ENCODE measurements around the gene FBH1.
"Not testable (repeated sequence)": the region's sequence is repeated elsewhere in the genome, so short reads cannot be mapped to it uniquely, and the experiment has no call there.

The FBH1 gene

DNA sequence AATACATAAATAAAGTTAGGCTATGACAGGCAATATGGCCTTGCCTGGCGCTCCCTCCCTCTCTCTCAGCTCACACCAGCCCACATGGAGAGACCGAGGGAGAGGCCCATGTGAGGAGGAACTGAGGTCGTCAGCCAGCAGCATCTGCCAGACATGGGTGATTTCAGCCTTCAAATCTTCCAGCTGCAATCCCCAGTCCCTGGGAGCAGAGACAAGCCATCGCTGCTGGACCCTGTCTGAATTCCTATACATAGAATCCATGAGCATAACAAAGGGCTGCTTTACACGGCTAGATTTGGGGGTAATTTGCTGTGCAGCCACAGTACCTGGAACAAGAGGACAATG is 35.9 kb upstream of the FBH1 start:
- no peak for DNase-seq (ENCODE audit: low read depth)
- TF ChIP-seq, protein P1, sequence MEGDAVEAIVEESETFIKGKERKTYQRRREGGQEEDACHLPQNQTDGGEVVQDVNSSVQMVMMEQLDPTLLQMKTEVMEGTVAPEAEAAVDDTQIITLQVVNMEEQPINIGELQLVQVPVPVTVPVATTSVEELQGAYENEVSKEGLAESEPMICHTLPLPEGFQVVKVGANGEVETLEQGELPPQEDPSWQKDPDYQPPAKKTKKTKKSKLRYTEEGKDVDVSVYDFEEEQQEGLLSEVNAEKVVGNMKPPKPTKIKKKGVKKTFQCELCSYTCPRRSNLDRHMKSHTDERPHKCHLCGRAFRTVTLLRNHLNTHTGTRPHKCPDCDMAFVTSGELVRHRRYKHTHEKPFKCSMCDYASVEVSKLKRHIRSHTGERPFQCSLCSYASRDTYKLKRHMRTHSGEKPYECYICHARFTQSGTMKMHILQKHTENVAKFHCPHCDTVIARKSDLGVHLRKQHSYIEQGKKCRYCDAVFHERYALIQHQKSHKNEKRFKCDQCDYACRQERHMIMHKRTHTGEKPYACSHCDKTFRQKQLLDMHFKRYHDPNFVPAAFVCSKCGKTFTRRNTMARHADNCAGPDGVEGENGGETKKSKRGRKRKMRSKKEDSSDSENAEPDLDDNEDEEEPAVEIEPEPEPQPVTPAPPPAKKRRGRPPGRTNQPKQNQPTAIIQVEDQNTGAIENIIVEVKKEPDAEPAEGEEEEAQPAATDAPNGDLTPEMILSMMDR (conservative IDR thresholded peaks at IDR 0.05; ENCODE audit: low read depth, low read length): no peak
- no peak overlapping the region for H3K4me3 ChIP-seq (ENCODE audit: low read length)

DNA sequence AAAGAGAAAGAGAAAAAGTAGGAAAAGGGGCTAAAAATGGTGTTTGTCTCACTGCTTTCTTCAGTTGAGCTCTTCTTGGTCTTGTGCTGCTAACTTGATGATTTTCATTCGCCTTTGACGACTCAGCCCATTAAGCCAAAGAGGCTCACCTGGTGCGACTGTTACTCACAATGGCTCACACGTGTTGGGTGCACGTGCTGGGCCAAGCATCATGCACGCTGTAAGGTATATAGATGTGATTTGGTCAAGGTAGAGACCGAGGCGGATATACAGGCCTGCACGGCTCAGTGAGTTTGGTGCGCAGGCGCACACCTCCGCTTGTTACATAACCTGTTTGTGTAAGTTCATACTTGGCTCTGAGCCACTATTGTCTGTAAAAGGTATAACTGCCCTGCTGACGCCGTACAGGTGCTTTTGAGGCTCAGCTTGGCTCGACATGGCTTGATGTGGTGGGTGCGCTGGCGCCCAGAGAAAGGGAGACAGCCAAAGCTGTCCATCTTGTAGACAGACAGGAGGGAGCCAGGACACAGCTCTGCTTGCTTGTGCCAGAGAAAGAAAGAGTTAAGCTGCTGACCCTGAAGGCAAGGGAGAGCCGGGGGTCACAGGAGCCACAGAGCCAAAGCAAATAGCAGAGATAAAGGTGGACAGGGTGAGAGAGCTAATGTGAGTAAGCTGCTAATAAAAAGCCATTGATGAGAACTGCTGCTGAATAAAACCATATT is 33.9 kb upstream of the FBH1 start:
- TF ChIP-seq, protein P1 (conservative IDR thresholded peaks at IDR 0.05; ENCODE audit: low read depth, low read length): no peak
- no peak for DNase-seq (ENCODE audit: low read depth)
- H3K4me3 ChIP-seq (ENCODE audit: low read length): no peak overlapping the region

DNA sequence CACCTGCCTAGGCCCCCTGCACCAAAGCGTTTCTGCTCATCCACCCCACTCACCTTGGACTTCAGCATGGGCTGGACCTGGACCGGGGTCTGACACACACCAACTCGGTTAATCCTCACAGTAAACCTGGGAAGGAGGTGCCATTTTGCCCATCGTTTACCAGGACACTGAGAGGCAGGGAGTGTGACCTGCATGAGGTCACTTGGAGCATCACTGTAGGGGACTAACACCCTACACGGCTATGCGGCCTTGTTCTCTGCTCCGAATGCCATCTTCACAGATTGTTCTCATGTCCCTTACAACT is 33.4 kb upstream of the FBH1 start:
- TF ChIP-seq, protein P1 (conservative IDR thresholded peaks at IDR 0.05; ENCODE audit: low read depth, low read length): no peak
- DNase-seq (ENCODE audit: low read depth): no peak
- H3K4me3 ChIP-seq (ENCODE audit: low read length): no peak overlapping the region

DNA sequence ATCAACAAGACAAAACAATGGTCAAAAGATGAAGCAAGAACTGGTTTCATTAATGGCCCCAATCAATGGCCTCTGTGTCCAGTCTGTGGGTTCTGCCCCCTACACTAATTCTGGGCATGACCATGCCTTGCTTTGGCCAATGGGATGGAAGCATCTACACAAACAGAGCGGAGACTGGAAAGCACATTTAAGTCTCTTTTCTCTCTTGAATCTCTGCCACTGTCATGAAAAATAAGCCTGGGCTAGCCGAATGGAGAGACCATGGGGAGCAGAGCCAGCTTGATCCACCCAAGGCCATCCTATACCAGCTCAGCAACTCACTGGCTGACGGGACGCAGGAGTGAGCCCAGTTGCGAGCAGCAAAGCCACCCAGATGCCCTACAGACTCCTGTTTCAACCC is 31.2 kb upstream of the FBH1 start:
- TF ChIP-seq, protein P1 (conservative IDR thresholded peaks at IDR 0.05; ENCODE audit: low read depth, low read length): no peak
- DNase-seq (ENCODE audit: low read depth): no peak
- H3K4me3 ChIP-seq (ENCODE audit: low read length): no peak overlapping the region

DNA sequence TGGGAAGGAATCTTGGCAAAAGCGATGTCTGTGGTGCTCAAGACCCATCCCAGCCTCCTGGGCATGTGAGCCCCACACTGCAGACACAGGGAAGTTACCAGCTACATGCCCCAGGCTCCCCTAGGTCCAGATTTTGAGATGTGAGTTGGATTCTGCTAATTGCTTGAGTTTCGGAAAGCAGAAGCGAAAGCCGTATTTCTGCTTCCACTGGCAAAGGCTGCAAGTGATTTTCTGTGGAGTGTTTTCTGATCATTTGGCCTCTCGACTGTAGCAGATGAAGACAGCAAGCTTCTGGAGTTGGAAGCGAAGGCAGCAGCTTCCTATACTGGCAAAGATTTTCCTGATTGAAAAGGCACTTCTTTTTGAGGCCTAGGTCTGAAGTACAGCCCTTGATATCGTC is 30.0 kb upstream of the FBH1 start:
- no peak overlapping the region for H3K4me3 ChIP-seq (ENCODE audit: low read length)
- DNase-seq (ENCODE audit: low read depth): no peak
- TF ChIP-seq, protein P1 (conservative IDR thresholded peaks at IDR 0.05; ENCODE audit: low read depth, low read length): no peak

DNA sequence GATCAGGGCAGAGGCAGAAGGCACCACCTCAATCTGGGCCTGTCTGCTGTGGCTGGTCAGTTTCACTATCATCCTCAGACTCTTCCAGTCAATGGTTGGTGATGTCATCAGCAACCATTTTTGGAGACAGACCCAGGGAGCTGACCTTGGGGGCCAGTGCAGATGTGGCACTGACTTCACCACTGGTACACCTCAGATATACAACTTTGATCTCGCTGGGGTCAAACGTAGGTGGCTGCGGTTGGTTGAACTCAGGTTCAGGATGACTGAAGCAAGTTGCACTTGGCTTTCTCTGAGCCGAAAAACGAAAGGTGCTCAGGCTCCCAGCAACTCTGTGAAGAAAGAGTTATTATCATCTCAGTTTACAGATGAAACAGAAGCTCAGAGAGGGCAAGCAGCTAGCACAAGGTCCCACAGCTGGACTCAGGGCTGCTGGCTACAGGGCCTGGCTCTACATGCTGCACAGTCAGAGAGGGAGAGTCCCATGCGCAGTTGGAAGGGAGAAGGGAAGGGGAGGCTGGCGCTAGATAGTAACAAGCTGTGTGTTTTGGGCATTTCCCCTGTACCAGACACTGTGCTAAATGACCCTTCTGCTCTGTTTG is 27.6 kb upstream of the FBH1 start:
- no peak for DNase-seq (ENCODE audit: low read depth)
- no peak overlapping the region for H3K4me3 ChIP-seq (ENCODE audit: low read length)
- TF ChIP-seq, protein P1 (conservative IDR thresholded peaks at IDR 0.05; ENCODE audit: low read depth, low read length): no peak

DNA sequence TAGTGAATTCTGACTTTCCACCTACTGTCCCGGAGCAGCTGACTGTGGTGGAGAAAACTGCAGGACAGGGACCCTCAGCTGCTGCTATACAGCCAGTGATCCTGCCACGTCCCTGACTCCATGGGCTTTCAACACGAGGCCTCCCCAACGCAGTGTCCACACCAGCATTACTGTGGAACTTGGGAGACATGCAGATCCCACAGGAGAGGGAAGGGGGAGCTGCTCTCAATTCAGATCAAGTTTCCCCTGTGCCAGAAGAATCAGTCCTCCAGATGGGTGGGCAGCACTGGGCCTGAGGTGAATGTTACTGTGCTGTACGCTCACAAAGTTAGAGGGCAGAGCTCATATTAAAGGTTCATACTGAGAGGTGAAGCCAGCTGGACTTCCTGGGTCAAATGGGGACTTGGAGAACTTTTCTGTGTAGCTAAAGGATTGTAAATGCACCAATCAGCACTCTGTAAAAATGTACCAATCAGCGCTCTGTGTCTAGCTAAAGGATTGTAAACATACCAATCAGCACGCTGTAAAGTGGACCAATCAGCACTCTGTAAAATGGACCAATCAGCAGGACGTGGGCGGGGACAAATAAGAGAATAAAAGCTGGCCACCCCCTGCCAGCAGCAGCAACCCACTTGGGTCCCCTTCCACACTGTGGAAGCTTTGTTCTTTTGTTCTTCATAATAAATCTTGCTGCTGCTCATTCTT is 26.9 kb upstream of the FBH1 start:
- not testable (repeated sequence) for H3K4me3 ChIP-seq (ENCODE audit: low read length); DNase-seq (ENCODE audit: low read depth)

DNA sequence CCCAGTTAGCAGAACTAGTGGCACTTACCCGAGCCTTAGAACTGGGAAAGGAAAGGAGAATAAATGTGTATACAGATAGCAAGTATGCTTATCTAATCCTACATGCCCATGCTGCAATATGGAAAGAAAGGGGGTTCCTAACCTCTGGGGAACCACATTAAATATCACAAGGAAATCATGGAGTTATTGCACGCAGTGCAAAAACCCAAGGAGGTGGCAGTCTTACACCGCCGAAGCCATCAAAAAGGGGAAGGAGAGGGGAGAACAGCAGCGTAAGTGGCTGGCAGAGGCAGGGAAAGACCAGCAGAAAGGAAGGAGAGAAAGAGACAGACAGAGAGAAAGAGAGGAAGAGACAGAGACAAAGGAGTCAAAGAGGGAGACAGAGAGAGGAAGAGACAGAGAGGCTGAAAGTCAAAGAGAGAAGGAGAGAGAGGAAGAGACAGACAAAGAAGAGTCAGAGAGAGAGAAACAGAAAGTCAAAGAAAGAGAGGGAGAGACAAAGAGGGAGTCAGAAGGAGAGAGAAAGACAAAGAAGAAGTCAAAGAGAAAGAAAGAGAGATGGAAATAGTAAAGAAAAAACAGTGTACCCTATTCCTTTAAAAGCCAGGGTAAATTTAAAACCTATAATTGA is 23.5 kb upstream of the FBH1 start:
- H3K4me3 ChIP-seq (ENCODE audit: low read length); DNase-seq (ENCODE audit: low read depth): not testable (repeated sequence)

DNA sequence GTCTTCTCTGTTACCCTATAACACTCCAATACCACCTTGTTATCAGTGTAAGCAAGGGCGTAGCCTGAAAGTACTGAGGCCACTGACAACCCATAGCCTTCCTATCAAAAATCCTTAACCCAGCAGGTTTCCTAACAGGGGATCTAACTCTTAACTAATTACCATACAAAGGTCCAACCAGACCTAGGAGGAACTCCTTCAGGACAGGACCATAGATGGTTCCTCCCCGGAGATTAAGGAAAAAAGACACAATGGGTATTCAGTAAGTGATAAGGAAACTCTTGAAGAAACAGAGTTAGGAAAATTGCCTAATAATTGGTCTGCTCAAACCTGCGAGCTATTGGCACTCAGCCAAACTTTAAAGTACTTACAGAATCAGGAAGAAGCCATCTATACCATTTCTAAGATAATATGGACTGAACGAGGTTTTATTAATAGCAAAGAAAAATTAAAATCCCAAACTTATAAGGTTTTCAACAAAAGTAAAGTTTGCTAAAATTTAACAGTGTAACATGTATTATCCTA is 22.9 kb upstream of the FBH1 start:
- DNase-seq (ENCODE audit: low read depth): not testable (repeated sequence)

DNA sequence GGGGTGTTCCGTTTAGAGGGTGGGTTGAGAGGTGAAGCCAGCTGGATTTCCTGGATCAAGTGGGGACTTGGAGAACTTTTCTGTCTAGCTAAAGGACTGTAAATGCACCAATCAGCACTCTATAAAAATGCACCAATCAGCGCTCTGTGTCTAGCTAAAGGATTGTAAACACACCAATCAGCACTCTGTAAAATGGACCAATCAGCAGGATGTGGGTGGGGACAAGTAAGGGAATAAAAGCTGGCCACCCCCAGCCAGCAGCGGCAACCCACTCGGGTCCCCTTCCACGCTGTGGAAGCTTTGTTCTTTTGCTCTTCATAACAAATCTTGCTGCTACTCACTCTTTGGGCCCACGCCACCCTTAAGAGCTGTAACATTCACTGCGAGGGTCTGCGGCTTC is 21.7 kb upstream of the FBH1 start:
- H3K4me3 ChIP-seq (ENCODE audit: low read length); DNase-seq (ENCODE audit: low read depth): not testable (repeated sequence)

More for the DNA sequence above, 22.9 kb upstream of the FBH1 start:
- H3K4me3 ChIP-seq (ENCODE audit: low read length): not testable (repeated sequence)
